Glutamatergic neuron (in vitro differentiated cells): ENCODE measurements around the gene TAT. TPM values are rescaled to one million over a fixed set of nuclear protein-coding genes. Genes with fewer than 3 reads are reported as not detected.
A peak's percentile ranks its signal among the peaks of the same experiment; 100 is the strongest.
"Not testable (repeated sequence)": the region's sequence is repeated elsewhere in the genome, so short reads cannot be mapped to it uniquely, and the experiment has no call there.

Experiments used
- DNase-seq: peaks from one replicate; pipeline ENCODE4 v3.0.0; 2022
- H3K27ac Mint-ChIP-seq: one replicate; pipeline ENCODE4 v1.8.0; 2020; ENCODE audit warnings: mild to moderate bottlenecking, mixed read lengths, inconsistent platforms; ENCODE audit not compliant: unreplicated experiment
- H3K27me3 Mint-ChIP-seq: one replicate; pipeline ENCODE4 v1.8.0; 2020; ENCODE audit warnings: mild to moderate bottlenecking, moderate library complexity, mixed read lengths, inconsistent platforms; ENCODE audit not compliant: unreplicated experiment
- H3K36me3 Mint-ChIP-seq: one replicate; pipeline ENCODE4 v1.8.0; 2020; ENCODE audit warnings: mild to moderate bottlenecking, mixed read lengths, inconsistent platforms; ENCODE audit not compliant: unreplicated experiment
- H3K4me1 Mint-ChIP-seq: one replicate; pipeline ENCODE4 v1.8.0; 2020; ENCODE audit warnings: mild to moderate bottlenecking, low read depth, mixed read lengths, inconsistent platforms; ENCODE audit not compliant: unreplicated experiment
- H3K4me3 Mint-ChIP-seq: one replicate; pipeline ENCODE4 v1.8.0; 2020; ENCODE audit warnings: mild to moderate bottlenecking, mixed read lengths, inconsistent platforms; ENCODE audit not compliant: unreplicated experiment
- H3K9me3 Mint-ChIP-seq: one replicate; pipeline ENCODE4 v1.8.0; 2020; ENCODE audit warnings: mild to moderate bottlenecking, moderate library complexity, mixed read lengths, inconsistent platforms; ENCODE audit not compliant: unreplicated experiment
- total RNA-seq: library from RNA; stranded (reverse); fragmentation: NEBNext Ultra II Directional; extraction: Animal tissue kit (Norgen Biotek cat#: 25700); gene quantifications from one replicate; pipeline ENCODE4 v1.2.1, GENCODE V29; 2021; ENCODE audit not compliant: unreplicated experiment
- TF ChIP-seq, protein P1 (sequence below): fragments of 200-600 bp; sonication (generic); IDR thresholded peaks from one replicate; pipeline ENCODE4 v1.5.0; 2021; ENCODE audit not compliant: partially characterized antibody, unreplicated experiment

The TAT gene
- total RNA-seq, 1 donor from 2014 or later: not detected

- Mint-ChIP-seq H3K4me3 (no peak overlapping the region), H3K27me3 (peaks cover 2% of the 10 kb centered on the region), H3K9me3 (no peaks in the 10 kb centered on the region), H3K36me3 (no peaks in the 10 kb centered on the region), H3K27ac (no peak overlapping the region), H3K4me1 (no peaks in the 10 kb centered on the region)
- TF ChIP-seq, protein P1, sequence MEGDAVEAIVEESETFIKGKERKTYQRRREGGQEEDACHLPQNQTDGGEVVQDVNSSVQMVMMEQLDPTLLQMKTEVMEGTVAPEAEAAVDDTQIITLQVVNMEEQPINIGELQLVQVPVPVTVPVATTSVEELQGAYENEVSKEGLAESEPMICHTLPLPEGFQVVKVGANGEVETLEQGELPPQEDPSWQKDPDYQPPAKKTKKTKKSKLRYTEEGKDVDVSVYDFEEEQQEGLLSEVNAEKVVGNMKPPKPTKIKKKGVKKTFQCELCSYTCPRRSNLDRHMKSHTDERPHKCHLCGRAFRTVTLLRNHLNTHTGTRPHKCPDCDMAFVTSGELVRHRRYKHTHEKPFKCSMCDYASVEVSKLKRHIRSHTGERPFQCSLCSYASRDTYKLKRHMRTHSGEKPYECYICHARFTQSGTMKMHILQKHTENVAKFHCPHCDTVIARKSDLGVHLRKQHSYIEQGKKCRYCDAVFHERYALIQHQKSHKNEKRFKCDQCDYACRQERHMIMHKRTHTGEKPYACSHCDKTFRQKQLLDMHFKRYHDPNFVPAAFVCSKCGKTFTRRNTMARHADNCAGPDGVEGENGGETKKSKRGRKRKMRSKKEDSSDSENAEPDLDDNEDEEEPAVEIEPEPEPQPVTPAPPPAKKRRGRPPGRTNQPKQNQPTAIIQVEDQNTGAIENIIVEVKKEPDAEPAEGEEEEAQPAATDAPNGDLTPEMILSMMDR: no peak
- no peak for DNase-seq
These were observed 45.2 kb upstream of the TAT start for GRCh38 chr16:71622088-71622487.

DNA sequence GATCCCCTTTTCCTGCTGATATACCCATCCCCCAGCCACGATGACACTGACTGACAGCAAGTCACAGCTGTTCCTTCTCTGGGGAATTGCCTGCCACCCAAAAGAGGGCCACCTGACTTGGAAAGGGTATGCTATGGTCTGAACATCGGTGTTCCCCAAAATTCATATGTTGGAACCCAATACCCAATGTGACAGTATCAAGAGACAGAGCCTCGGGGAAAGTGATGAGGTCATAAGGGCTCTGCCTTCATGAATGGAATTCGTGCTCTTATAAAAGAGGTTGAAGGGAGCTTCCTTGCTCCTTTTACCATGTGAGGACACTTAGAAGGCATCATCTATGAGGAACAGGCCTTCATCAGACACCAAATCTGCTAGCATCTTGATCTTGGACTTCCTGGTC is 41.5 kb upstream of the TAT start:
- H3K27me3 Mint-ChIP-seq: no peaks in the 10 kb centered on the region
- no peak overlapping the region for H3K27ac Mint-ChIP-seq

DNA sequence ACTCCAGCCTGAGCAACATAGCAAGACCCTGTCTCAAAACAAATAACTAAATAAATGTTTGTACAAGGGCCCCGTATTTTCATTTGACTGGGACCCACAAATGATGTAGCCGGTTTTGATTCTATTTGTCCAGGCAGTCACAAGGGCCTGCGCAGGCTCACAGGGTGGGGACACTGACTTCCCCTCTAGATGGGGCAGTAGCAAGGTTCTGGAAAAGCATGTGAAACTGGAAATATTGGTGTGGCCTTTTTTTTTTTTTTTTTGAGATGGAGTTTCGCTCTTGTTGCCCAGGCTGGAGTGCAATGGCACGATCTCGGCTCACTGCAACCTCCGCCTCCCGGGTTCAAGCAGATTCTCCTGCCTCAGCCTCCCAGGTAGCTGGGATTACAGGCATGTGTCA is 38.1 kb upstream of the TAT start:
- H3K27ac Mint-ChIP-seq, DNase-seq, H3K36me3 Mint-ChIP-seq, H3K4me3 Mint-ChIP-seq, H3K4me1 Mint-ChIP-seq, H3K9me3 Mint-ChIP-seq, H3K27me3 Mint-ChIP-seq: not testable (repeated sequence)

More for the DNA sequence above, 41.5 kb upstream of the TAT start:
- no peaks in the 10 kb centered on the region for H3K36me3 Mint-ChIP-seq
- H3K4me1 Mint-ChIP-seq: no peaks in the 10 kb centered on the region
- TF ChIP-seq, protein P1: no peak
- H3K4me3 Mint-ChIP-seq: no peak overlapping the region
- no peaks in the 10 kb centered on the region for H3K9me3 Mint-ChIP-seq
- no peak for DNase-seq

DNA sequence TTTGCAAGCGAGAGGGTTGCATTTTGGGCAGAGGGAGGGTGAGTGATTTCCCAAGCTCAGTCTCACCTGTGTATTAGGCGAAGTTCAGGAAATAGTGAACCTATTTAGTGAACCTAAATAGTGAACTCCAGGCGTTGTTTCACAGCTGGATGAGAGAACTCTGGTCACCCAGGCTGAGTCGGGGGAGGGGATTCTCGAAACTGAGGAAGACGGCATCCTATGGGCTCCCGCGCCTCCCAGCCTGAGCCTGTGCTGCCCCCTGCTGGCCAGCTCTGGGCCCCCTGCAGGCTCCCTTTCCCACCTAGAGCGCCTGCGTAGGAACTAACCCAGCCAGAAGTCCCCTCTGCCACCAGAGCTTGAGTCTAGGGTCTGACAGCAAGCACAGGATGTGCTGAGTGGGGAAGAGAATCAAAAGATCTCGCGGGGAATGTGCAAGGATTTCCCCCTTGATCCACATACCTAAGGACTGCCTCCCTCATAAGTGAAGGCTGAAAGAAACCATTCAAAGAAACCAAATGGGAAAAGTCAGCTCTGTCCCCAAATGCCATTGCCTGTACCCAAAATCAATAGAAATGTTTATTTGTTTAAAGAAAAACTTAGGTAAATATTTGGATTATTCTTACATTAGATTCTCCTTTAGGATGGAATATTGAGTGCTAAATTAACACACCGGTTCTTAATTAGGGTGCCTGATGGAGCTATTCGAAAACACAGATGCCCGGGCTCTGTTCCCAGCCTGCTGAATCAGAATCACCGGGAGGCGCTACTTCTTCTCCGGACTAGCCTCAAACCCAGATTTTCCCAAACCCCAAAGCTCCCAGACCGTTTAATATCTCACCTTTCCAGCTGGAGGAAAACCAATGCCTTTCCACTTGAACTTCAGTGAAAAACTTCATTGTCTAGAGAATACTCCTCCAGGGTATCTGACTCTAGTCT is 34.3 kb upstream of the TAT start:
- no peaks in the 10 kb centered on the region for H3K4me1 Mint-ChIP-seq
- no peaks in the 10 kb centered on the region for H3K36me3 Mint-ChIP-seq
- H3K9me3 Mint-ChIP-seq: no peaks in the 10 kb centered on the region
- TF ChIP-seq, protein P1: peak; percentile 93
- H3K27me3 Mint-ChIP-seq: no peaks in the 10 kb centered on the region
- peak; percentile 94 for DNase-seq
- no peak overlapping the region for H3K27ac Mint-ChIP-seq
- no peak overlapping the region for H3K4me3 Mint-ChIP-seq

DNA sequence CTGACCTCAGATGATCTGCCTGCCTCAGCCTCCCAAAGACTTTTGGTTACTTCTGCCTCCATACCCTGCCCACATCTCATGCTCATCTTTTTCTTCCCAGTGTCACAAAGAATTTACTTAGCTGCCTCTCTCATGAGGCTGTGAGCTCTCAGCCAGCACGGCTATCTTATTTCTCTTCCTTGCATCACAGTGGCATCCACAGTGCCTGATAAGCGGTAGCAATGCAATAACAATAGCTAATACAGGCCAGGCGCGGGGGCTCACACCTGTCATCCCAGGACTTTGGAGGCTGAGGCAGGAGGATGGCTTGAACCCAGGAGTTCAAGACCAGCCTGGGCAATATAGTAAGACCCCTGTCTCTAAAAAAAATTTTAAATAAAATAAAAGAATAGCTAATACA is 33.6 kb upstream of the TAT start:
- H3K27ac Mint-ChIP-seq: no peak overlapping the region
- TF ChIP-seq, protein P1: no peak
- H3K36me3 Mint-ChIP-seq: no peaks in the 10 kb centered on the region
- no peaks in the 10 kb centered on the region for H3K9me3 Mint-ChIP-seq
- H3K4me3 Mint-ChIP-seq: no peak overlapping the region
- H3K4me1 Mint-ChIP-seq: no peaks in the 10 kb centered on the region
- DNase-seq: no peak
- no peaks in the 10 kb centered on the region for H3K27me3 Mint-ChIP-seq
